Neuronal stem cell (in vitro differentiated cells): ENCODE results near the gene REC114.

ENCODE experiments used
- DNase-seq: peaks from one replicate; pipeline ENCODE4 v3.0.0-alpha.2; 2013; ENCODE audit warnings: low spot score
- H2AFZ ChIP-seq: one replicate; pipeline ENCODE4 v1.6.1; 2013; ENCODE audit warnings: mild to moderate bottlenecking, low read length, inconsistent platforms
- H2AK5ac ChIP-seq: 2 replicates; pipeline ENCODE4 v1.6.1; 2013; ENCODE audit warnings: low read depth, mild to moderate bottlenecking, inconsistent platforms, low read length, moderate library complexity, mixed read lengths
- H2BK120ac ChIP-seq: 2 replicates; pipeline ENCODE4 v1.6.1; 2013; ENCODE audit warnings: low read depth, mild to moderate bottlenecking, inconsistent platforms, low read length, moderate library complexity, mixed read lengths
- H2BK12ac ChIP-seq: one replicate; pipeline ENCODE4 v1.6.1; 2013; ENCODE audit warnings: low read length, inconsistent platforms
- H2BK15ac ChIP-seq: 2 replicates; pipeline ENCODE4 v1.6.1; 2013; ENCODE audit warnings: mild to moderate bottlenecking, low read length, inconsistent platforms, mixed read lengths
- H2BK5ac ChIP-seq: one replicate; pipeline ENCODE4 v1.6.1; 2013; ENCODE audit warnings: inconsistent platforms, mild to moderate bottlenecking, low read length, moderate library complexity
- H3K14ac ChIP-seq: one replicate; pipeline ENCODE4 v1.6.1; 2013; ENCODE audit warnings: low read length, inconsistent platforms
- H3K18ac ChIP-seq: 2 replicates; pipeline ENCODE4 v1.6.1; 2013; ENCODE audit warnings: low read length, inconsistent platforms
- H3K23ac ChIP-seq: 2 replicates; pipeline ENCODE4 v1.6.1; 2013; ENCODE audit warnings: low read depth, mild to moderate bottlenecking, mixed read lengths, low read length, inconsistent platforms; ENCODE audit not compliant: poor library complexity
- H3K27ac ChIP-seq: replicated peaks from 3 replicates; pipeline ENCODE4 v1.5.1; 2013; ENCODE audit warnings: low read length, inconsistent platforms
- H3K27me3 ChIP-seq, 3 experiments: 2 replicates each; pipeline ENCODE4 v1.6.1; 2013; ENCODE audit warnings: low read length in 3 of 3, mild to moderate bottlenecking in 2 of 3, inconsistent platforms in 1 of 3, low read depth in 1 of 3, mixed read lengths in 1 of 3, moderate library complexity in 1 of 3; ENCODE audit not compliant: control insufficient read depth in 3 of 3, insufficient read depth in 3 of 3
- H3K36me3 ChIP-seq, 2 donors: replicated peaks in 1 of 2; 2 replicates each; pipeline ENCODE4 v1.6.1; 2013; ENCODE audit warnings: low read length in 2 of 2; ENCODE audit not compliant: control insufficient read depth in 2 of 2, insufficient read depth in 2 of 2
- H3K4ac ChIP-seq: 2 replicates; pipeline ENCODE4 v1.6.1; 2013; ENCODE audit warnings: inconsistent platforms, mild to moderate bottlenecking, low read length, moderate library complexity
- H3K4me1 ChIP-seq, 2 donors: 1 replicate in 1 of 2; 2 replicates in 1 of 2; pipeline ENCODE4 v1.6.1; 2013; ENCODE audit warnings: low read length in 2 of 2, low read depth in 1 of 2; ENCODE audit not compliant: control insufficient read depth in 2 of 2, insufficient read depth in 1 of 2
- H3K4me2 ChIP-seq: one replicate; pipeline ENCODE4 v1.6.1; 2013; ENCODE audit warnings: mild to moderate bottlenecking, low read length, inconsistent platforms; ENCODE audit not compliant: insufficient read depth, poor library complexity, severe bottlenecking
- H3K4me3 ChIP-seq, 2 donors: 2 replicates each; pipeline ENCODE4 v1.5.1; 2013; ENCODE audit warnings: low read length in 2 of 2, mild to moderate bottlenecking in 2 of 2, inconsistent platforms in 1 of 2, moderate library complexity in 1 of 2
- H3K79me1 ChIP-seq: one replicate; pipeline ENCODE4 v1.6.1; 2013; ENCODE audit warnings: low read depth, mild to moderate bottlenecking, inconsistent platforms, low read length, moderate library complexity
- H3K9ac ChIP-seq: one replicate; pipeline ENCODE4 v1.6.1; 2013; ENCODE audit warnings: mild to moderate bottlenecking, low read depth, low read length, inconsistent platforms; ENCODE audit not compliant: poor library complexity
- H3K9me3 ChIP-seq, 2 donors: replicated peaks in 1 of 2; 2 replicates each; pipeline versions ENCODE3 to v1.6.1; 2013; ENCODE audit warnings: low read length in 2 of 2, mild to moderate bottlenecking in 2 of 2, inconsistent platforms in 1 of 2, low read depth in 1 of 2, mixed read lengths in 1 of 2, moderate library complexity in 1 of 2; ENCODE audit not compliant: control insufficient read depth in 2 of 2, insufficient read depth in 1 of 2
- H4K8ac ChIP-seq: one replicate; pipeline ENCODE4 v1.6.1; 2013; ENCODE audit warnings: low read depth, mild to moderate bottlenecking, inconsistent platforms, low read length, moderate library complexity
- H4K91ac ChIP-seq: one replicate; pipeline ENCODE4 v1.6.1; 2013; ENCODE audit warnings: low read length, low read depth, mild to moderate bottlenecking, inconsistent platforms; ENCODE audit not compliant: poor library complexity
- WGBS, 2 donors: extraction: QIAGEN DNeasy Blood & Tissue Kit; methylation state at CpG; one replicate each; pipeline ENCODE4 v1.1.7; 2013; ENCODE audit warnings: missing lambda C conversion rate in 2 of 2, mixed read lengths in 1 of 2; ENCODE audit not compliant: insufficient read length in 2 of 2, insufficient replicate concordance in 1 of 2; ENCODE audit errors: extremely low coverage in 2 of 2; 5-methylcytosine and 5-hydroxymethylcytosine counted together

Gene REC114

GRCh38 chr15:73474785-73475184 is 31.8 kb downstream of the REC114 start:
- no peak overlapping the region for H3K18ac ChIP-seq
- no peak overlapping the region for H2BK12ac ChIP-seq
- no peak overlapping the region for H3K23ac ChIP-seq
- peaks cover 0 to 11% (median 0%) of the 10 kb centered on the region in 3 experiments for H3K27me3 ChIP-seq
- no peak overlapping the region for H3K4ac ChIP-seq
- no peak overlapping the region for H4K91ac ChIP-seq
- H3K79me1 ChIP-seq = no peaks in the 10 kb centered on the region
- H4K8ac ChIP-seq = no peak overlapping the region
- no peak overlapping the region for H2AK5ac ChIP-seq
- no peak overlapping the region for H3K4me2 ChIP-seq
- no peak overlapping the region for H2BK5ac ChIP-seq
- no peak overlapping the region for H3K9ac ChIP-seq
- DNase-seq = no peak
- no peaks in the 10 kb centered on the region for H3K4me1 ChIP-seq
- no peak overlapping the region for H2AFZ ChIP-seq
- no peak overlapping the region for H3K4me3 ChIP-seq
- H3K36me3 ChIP-seq = no peaks in the 10 kb centered on the region
- no peak overlapping the region for H3K27ac ChIP-seq
- WGBS, 2 donors = no CpG with 5 or more reads among the region's 5 CpGs
- H3K9me3 ChIP-seq = no peaks in the 10 kb centered on the region
- no peak overlapping the region for H2BK15ac ChIP-seq
- no peak overlapping the region for H3K14ac ChIP-seq
- no peak overlapping the region for H2BK120ac ChIP-seq

- Histone ChIP-seq H3K23ac (no peak overlapping the region), H2AFZ (no peak overlapping the region), H3K4me1 (no peaks in the 10 kb centered on the region), H3K9me3 (no peaks in the 10 kb centered on the region), H3K4ac (no peak overlapping the region), H3K18ac (no peak overlapping the region), H4K8ac (no peak overlapping the region), H3K36me3 (no peaks in the 10 kb centered on the region), H3K27ac (no peak overlapping the region), H2BK5ac (no peak overlapping the region), H3K79me1 (no peaks in the 10 kb centered on the region), H3K9ac (no peak overlapping the region), H2BK12ac (no peak overlapping the region), H4K91ac (no peak overlapping the region), H3K4me3 (no peak overlapping the region), H3K14ac (no peak overlapping the region), H2AK5ac (no peak overlapping the region), H2BK15ac (no peak overlapping the region), H3K27me3 (peaks cover 0 to 4% (median 0%) of the 10 kb centered on the region in 3 experiments), H3K4me2 (no peak overlapping the region), H2BK120ac (no peak overlapping the region)
- DNase-seq = no peak
- no CpG with 5 or more reads among the region's 7 CpGs for WGBS, 2 donors
These were observed 33.8 kb downstream of the REC114 start for GRCh38 chr15:73476704-73477216.

- no peak overlapping the region for H2AK5ac ChIP-seq
- H4K91ac ChIP-seq = no peak overlapping the region
- H4K8ac ChIP-seq = no peak overlapping the region
- WGBS, 2 donors = no CpG with 5 or more reads among the region's 1 CpG
- no peak overlapping the region for H3K9ac ChIP-seq
- no peak overlapping the region for H3K23ac ChIP-seq
- H2BK120ac ChIP-seq = no peak overlapping the region
- no peak overlapping the region for H2BK15ac ChIP-seq
- H3K4ac ChIP-seq = no peak overlapping the region
- no peaks in the 10 kb centered on the region for H3K79me1 ChIP-seq
- DNase-seq = no peak
- no peak overlapping the region for H3K27ac ChIP-seq
- H2AFZ ChIP-seq = no peak overlapping the region
- H3K27me3 ChIP-seq = no peaks in the 10 kb centered on the region
- no peak overlapping the region for H3K14ac ChIP-seq
- H3K4me3 ChIP-seq = no peak overlapping the region
- H3K4me2 ChIP-seq = no peak overlapping the region
- H3K36me3 ChIP-seq = no peaks in the 10 kb centered on the region
- H3K9me3 ChIP-seq = no peaks in the 10 kb centered on the region
- H3K4me1 ChIP-seq = no peaks in the 10 kb centered on the region
- H2BK12ac ChIP-seq = no peak overlapping the region
- H2BK5ac ChIP-seq = no peak overlapping the region
- H3K18ac ChIP-seq = no peak overlapping the region
These were observed 37.1 kb downstream of the REC114 start for GRCh38 chr15:73480050-73480449.

DNA sequence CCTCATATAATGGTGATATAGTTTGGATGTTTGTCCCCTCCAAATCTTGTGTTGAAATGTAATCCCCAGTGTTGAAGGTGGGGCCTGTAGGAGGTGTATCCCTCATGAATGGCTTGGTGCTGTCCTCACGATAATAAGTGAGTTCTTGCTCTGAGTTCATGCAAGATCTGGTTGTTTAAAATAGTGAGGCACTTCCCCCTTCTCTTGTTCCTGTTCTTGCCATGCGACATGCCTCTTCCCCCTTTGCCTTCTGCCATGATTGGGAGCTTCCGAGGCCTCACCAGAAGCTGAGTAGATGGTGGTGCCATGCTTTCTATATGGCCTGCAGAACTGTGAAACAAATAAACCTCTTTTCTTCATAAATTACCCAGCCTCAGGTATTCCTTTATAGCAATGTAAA is 39.2 kb downstream of the REC114 start:
- Histone ChIP-seq H2BK15ac (no peak overlapping the region), H3K18ac (no peak overlapping the region), H2AFZ (no peak overlapping the region), H3K14ac (no peak overlapping the region), H3K4ac (no peak overlapping the region), H2BK12ac (no peak overlapping the region), H3K9ac (no peak overlapping the region), H3K4me2 (no peak overlapping the region), H3K23ac (no peak overlapping the region), H3K9me3 (no peaks in the 10 kb centered on the region), H3K79me1 (no peaks in the 10 kb centered on the region), H2BK5ac (no peak overlapping the region), H3K27me3 (peaks cover 0 to 4% (median 0%) of the 10 kb centered on the region in 3 experiments), H3K4me1 (no peaks in the 10 kb centered on the region), H2AK5ac (no peak overlapping the region), H2BK120ac (no peak overlapping the region), H3K27ac (no peak overlapping the region), H3K36me3 (no peaks in the 10 kb centered on the region), H4K8ac (no peak overlapping the region), H3K4me3 (no peak overlapping the region), H4K91ac (no peak overlapping the region)
- DNase-seq = no peak
- no CpG with 5 or more reads among the region's 3 CpGs for WGBS, 2 donors
